Suprapubic skin (tissue), 4 donors: ENCODE results near the gene APOBEC3A.

Experiments
- POLR2A ChIP-seq, 2 donors: fragments of 450-650 bp; IDR thresholded peaks; one replicate each; pipeline ENCODE4 v1.6.1; 2017; ENCODE audit warnings: antibody characterized with exemption in 2 of 2, mild to moderate bottlenecking in 2 of 2, moderate library complexity in 2 of 2
- POLR2AphosphoS5 ChIP-seq, 3 donors: sonication (generic); formaldehyde crosslinking; IDR thresholded peaks; one replicate each; pipeline ENCODE4 v1.6.1; 2017; ENCODE audit warnings: antibody characterized with exemption in 3 of 3
- TF ChIP-seq, protein P1 (sequence below), 2 donors: fragments of 200-600 bp in 1 of 2; fragments of 450-650 bp in 1 of 2; sonication (generic) in 1 of 2; IDR thresholded peaks; one replicate each; pipeline ENCODE4 v1.5.1; 2016 to 2019; ENCODE audit warnings: antibody characterized with exemption in 2 of 2, mild to moderate bottlenecking in 1 of 2, moderate library complexity in 1 of 2

DNA sequence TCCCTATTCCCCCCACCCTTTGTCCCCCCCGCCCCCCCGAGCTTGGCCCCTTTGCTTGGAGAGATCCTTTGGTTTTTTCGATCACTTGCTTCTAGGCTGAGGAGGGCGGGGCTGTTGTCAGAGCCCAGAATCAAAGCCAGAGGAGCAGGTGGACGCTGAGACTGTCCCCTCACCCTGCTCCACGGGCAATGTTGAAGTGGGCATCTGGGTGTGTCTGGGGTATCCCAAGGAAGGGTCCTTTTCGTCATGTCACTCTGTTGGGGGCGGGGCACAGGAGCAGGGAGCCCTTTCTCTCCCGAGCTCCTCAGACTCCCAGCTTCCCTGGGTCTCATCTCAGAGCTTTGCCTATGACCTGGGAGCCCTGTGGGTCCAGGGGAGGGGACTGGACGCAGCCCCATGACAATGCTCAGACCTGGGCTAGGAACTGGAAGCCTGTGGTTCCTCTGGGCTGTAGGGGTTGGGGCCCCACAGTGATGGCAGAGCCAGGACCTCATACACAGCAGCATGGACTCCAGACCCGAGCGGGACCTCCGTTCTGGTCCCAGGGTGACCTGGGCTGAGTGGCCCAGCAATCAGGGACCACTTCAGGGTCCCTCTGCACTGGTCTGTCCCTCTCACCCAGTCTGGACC lies 2.9 kb upstream of the APOBEC3A start:
- TF ChIP-seq POLR2AphosphoS5 (IDR thresholded peaks at IDR 0.05) (no peak), POLR2A (IDR thresholded peaks at IDR 0.05) (no peak)
- TF ChIP-seq, protein P1, sequence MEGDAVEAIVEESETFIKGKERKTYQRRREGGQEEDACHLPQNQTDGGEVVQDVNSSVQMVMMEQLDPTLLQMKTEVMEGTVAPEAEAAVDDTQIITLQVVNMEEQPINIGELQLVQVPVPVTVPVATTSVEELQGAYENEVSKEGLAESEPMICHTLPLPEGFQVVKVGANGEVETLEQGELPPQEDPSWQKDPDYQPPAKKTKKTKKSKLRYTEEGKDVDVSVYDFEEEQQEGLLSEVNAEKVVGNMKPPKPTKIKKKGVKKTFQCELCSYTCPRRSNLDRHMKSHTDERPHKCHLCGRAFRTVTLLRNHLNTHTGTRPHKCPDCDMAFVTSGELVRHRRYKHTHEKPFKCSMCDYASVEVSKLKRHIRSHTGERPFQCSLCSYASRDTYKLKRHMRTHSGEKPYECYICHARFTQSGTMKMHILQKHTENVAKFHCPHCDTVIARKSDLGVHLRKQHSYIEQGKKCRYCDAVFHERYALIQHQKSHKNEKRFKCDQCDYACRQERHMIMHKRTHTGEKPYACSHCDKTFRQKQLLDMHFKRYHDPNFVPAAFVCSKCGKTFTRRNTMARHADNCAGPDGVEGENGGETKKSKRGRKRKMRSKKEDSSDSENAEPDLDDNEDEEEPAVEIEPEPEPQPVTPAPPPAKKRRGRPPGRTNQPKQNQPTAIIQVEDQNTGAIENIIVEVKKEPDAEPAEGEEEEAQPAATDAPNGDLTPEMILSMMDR (IDR thresholded peaks at IDR 0.05), result no peak
